ENCODE measurements around the gene CLDN16. TPM values are rescaled to one million over a fixed set of nuclear protein-coding genes. Genes with fewer than 3 reads are reported as not detected.

CLDN16 gene
- total and polyA plus RNA-seq, 9 of the 15 experiments (the other 6 are each of a cell fraction or from before 2014, with no cell fraction given): 0.04 to 0.11 (median 0.04) TPM; not detected in 6

DNA sequence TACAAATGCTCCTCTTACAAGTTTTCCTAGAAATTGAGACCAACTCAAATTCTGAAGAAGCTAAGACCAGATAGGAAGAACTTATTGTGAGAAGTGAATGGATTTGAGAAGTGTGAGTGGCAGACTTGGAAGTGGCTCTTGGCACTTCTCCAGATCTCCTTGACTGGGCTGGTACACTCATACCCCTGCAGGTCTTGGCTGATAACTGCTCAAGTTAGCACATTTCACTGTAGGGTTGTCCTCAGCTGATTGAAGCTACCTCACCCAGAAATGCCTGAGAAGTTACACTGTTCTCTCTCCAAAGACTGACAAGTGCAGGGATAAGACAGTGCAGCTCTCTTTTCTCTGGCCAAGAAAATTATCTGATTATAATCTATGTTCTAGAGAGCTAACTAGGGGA, 49.2 kb upstream of the CLDN16 start (continued):
- TF ChIP-seq, protein P1, sequence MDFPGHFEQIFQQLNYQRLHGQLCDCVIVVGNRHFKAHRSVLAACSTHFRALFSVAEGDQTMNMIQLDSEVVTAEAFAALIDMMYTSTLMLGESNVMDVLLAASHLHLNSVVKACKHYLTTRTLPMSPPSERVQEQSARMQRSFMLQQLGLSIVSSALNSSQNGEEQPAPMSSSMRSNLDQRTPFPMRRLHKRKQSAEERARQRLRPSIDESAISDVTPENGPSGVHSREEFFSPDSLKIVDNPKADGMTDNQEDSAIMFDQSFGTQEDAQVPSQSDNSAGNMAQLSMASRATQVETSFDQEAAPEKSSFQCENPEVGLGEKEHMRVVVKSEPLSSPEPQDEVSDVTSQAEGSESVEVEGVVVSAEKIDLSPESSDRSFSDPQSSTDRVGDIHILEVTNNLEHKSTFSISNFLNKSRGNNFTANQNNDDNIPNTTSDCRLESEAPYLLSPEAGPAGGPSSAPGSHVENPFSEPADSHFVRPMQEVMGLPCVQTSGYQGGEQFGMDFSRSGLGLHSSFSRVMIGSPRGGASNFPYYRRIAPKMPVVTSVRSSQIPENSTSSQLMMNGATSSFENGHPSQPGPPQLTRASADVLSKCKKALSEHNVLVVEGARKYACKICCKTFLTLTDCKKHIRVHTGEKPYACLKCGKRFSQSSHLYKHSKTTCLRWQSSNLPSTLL (IDR thresholded peaks at IDR 0.05): no peak
- TF ChIP-seq C11orf30 (IDR thresholded peaks at IDR 0.05; ENCODE audit: low read depth) (no peak), TAF15 (IDR thresholded peaks at IDR 0.05; ENCODE audit: low read depth, low read length) (no peak), PCBP1 (IDR thresholded peaks at IDR 0.05; ENCODE audit: low read depth, low read length, poor library complexity, severe bottlenecking) (no peak)

DNA sequence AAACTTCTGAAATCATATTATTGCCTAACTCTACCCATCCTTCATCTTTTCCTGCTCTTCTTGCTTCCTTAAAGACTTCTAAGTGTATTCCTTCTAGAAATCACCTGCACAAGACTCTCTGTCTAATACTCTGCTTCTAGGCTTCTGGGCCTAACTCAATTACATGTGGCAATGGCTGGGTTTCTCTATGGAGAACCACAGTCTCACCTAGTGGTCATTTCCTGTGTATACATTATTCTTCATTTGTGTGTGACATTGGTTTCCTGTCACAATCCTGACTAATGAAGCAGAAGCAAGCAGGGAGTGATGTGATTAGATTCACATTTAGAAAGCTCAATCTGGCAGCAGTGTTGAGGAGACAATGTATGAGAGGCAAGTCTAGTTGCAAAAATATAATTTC, 48.8 kb upstream of the CLDN16 start:
- Histone ChIP-seq H3K4me3 (no peak overlapping the region), H4K20me1 (replicated peaks; ENCODE audit: control insufficient read depth, insufficient read depth, low read length) (no peaks in the 10 kb centered on the region), H3K9me1 (ENCODE audit: control insufficient read depth, insufficient read depth, low read length) (no peaks in the 10 kb centered on the region), H3K9me3 (replicated peaks; ENCODE audit: control insufficient read depth, insufficient read depth, low read depth, low read length) (0 out of 2 replicates have a peak, but pooled peaks cover 1% of the 10 kb centered on the region), H3K4me1 (replicated peaks in 1 of 2; ENCODE audit: control insufficient read depth in 2 of 2, insufficient read depth in 2 of 2, low read length in 2 of 2) (no peaks in the 10 kb centered on the region), H3K27ac (ENCODE audit: extremely low read depth, low read depth, low read length) (no peak overlapping the region), H2AFZ (ENCODE audit: low read depth, low read length) (no peak overlapping the region), H3K79me2 (ENCODE audit: control insufficient read depth, insufficient read depth, low read length) (no peaks in the 10 kb centered on the region), H3K27me3 (ENCODE audit: control insufficient read depth in 2 of 2, insufficient read depth in 2 of 2, low read length in 2 of 2) (no peaks in the 10 kb centered on the region), H3K9ac (ENCODE audit: insufficient read depth in 1 of 2, low read depth in 2 of 2, low read length in 2 of 2) (no peak overlapping the region), H3K36me3 (ENCODE audit: control insufficient read depth, insufficient read depth, low read length) (no peaks in the 10 kb centered on the region), H3K4me2 (ENCODE audit: insufficient read depth, low read length) (no peak overlapping the region)
- ChIA-PET CTCF (ENCODE audit: low intra/inter-chr PET ratio) (no interaction called here), POLR2A (no interaction called here)
- no peak for FAIRE-seq
- BruUV-seq (replicated peaks): no TSS peak
- in situ Hi-C loops (cut with MboI): no loop called here
- DNase-seq (ENCODE audit: extremely low read depth in 1 of 4, low spot score in 3 of 4): no peak
- TF ChIP-seq POLR2H (tag; IDR thresholded peaks at IDR 0.05; ENCODE audit: low read depth) (no peak), LARP7 (IDR thresholded peaks at IDR 0.05) (no peak), ZZZ3 (IDR thresholded peaks at IDR 0.05) (no peak)
- intact Hi-C loops (cut with micrococcal nuclease): no loop called here
- ATAC-seq: no peak
